ENCODE measurements around the gene ZNG1E.
"Not testable (repeated sequence)": the region's sequence is repeated elsewhere in the genome, so short reads cannot be mapped to it uniquely, and the experiment has no call there.

DNA sequence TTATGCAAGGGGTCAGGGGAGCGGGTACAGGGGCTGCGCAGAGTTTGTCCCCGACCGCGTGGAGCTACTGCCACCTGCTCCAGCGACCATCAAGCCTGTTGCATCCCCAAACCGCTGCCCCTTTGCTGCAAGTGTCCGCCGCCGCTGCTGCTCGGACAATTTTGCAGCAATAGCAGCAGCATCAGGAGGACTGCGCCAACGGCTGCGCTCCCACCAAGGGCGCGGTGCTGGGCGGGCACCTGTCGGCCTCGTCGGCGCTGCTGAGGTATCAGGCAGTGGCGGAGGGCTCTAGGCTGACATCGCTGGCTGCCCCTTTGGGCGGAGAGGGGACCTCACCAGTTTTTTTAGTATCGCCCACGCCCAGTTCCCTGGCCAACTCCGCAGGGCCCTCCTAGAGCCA, 62.4 kb downstream of the ZNG1E start:
- TF ChIP-seq, protein P1, sequence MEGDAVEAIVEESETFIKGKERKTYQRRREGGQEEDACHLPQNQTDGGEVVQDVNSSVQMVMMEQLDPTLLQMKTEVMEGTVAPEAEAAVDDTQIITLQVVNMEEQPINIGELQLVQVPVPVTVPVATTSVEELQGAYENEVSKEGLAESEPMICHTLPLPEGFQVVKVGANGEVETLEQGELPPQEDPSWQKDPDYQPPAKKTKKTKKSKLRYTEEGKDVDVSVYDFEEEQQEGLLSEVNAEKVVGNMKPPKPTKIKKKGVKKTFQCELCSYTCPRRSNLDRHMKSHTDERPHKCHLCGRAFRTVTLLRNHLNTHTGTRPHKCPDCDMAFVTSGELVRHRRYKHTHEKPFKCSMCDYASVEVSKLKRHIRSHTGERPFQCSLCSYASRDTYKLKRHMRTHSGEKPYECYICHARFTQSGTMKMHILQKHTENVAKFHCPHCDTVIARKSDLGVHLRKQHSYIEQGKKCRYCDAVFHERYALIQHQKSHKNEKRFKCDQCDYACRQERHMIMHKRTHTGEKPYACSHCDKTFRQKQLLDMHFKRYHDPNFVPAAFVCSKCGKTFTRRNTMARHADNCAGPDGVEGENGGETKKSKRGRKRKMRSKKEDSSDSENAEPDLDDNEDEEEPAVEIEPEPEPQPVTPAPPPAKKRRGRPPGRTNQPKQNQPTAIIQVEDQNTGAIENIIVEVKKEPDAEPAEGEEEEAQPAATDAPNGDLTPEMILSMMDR (conservative IDR thresholded peaks at IDR 0.05; ENCODE audit: low read depth, low read length) = not testable (repeated sequence)
- not testable (repeated sequence) for TF ChIP-seq BHLHE40 (IDR thresholded peaks at IDR 0.05; ENCODE audit: low read depth, low read length); POLR2A (IDR thresholded peaks at IDR 0.05; ENCODE audit: low read depth, low read length); RAD21 (IDR thresholded peaks at IDR 0.05; ENCODE audit: low read length); MXI1 (IDR thresholded peaks at IDR 0.05; ENCODE audit: borderline replicate concordance, low read depth, low read length); RCOR1 (IDR thresholded peaks at IDR 0.05; ENCODE audit: insufficient replicate concordance, low read length); RFX5 (IDR thresholded peaks at IDR 0.05; ENCODE audit: low read depth, low read length)
